Ovary (tissue), 9 donors: ENCODE results near the gene HRH2. TPM values are rescaled to one million over a fixed set of nuclear protein-coding genes. Genes with fewer than 3 reads are reported as not detected.
A peak's percentile ranks its signal among the peaks of the same experiment; 100 is the strongest.

Experiments used
- DNase-seq, 5 donors: peaks; one replicate each; pipeline ENCODE4 v3.0.0-alpha.2; 2019 to 2020
- H3K27ac ChIP-seq, 2 donors: fragments of 200-600 bp; one replicate each; pipeline versions ENCODE4 v1.5.1 to v1.8.0; 2019 to 2022
- H3K27me3 ChIP-seq: fragments of 200-600 bp; one replicate; pipeline ENCODE4 v1.8.0; 2022
- H3K36me3 ChIP-seq: fragments of 200-600 bp; sonication (generic); one replicate; pipeline ENCODE4 v1.5.1; 2019
- H3K4me1 ChIP-seq: one replicate; pipeline ENCODE4 v1.8.1; 2013; ENCODE audit warnings: mild to moderate bottlenecking, moderate library complexity; ENCODE audit not compliant: insufficient read depth
- H3K4me3 ChIP-seq: fragments of 200-600 bp; sonication (generic); one replicate; pipeline ENCODE4 v1.5.1; 2017
- H3K9me3 ChIP-seq, 2 donors: fragments of 200-600 bp in 1 of 2; sonication (generic) in 1 of 2; one replicate each; pipeline versions ENCODE4 v1.5.1 to v1.8.1; 2013 to 2019; ENCODE audit warnings: mild to moderate bottlenecking in 1 of 2, moderate library complexity in 1 of 2
- CTCF ChIP-seq, 3 donors: fragments of 450-650 bp in 2 of 3; fragments of 200-600 bp in 1 of 3; IDR thresholded peaks; one replicate each; pipeline versions ENCODE4 v1.5.1 to v1.8.0; 2016 to 2022; ENCODE audit warnings: antibody characterized with exemption in 3 of 3, mild to moderate bottlenecking in 1 of 3
- EP300 ChIP-seq: sonication (generic); formaldehyde crosslinking; IDR thresholded peaks from one replicate; pipeline ENCODE4 v1.6.1; 2017; ENCODE audit warnings: antibody characterized with exemption
- POLR2A ChIP-seq: fragments of 450-650 bp; IDR thresholded peaks from one replicate; pipeline ENCODE4 v1.6.1; 2017; ENCODE audit warnings: antibody characterized with exemption, mild to moderate bottlenecking, moderate library complexity
- WGBS, 3 donors: extraction: QIAGEN DNeasy Blood & Tissue Kit in 1 of 3; methylation state at CpG; one replicate each; pipeline versions ENCODE4 v1.1.5 to v1.1.7; 2013 to 2017; 5-methylcytosine and 5-hydroxymethylcytosine counted together
- intact Hi-C, 4 donors: fragments of 100-400 bp; cut with DNase I; formaldehyde crosslinking; loops; one replicate each; pipeline versions ENCODE4 v1.11.0 to v1.15.1; 2022 to 2023
- polyA plus RNA-seq, 2 donors: library from polyadenylated mRNA; stranded (reverse); fragments of 200-250 nt in 1 of 2; fragments of 350-450 nt in 1 of 2; fragmentation: Illumina TruSeq in 1 of 2; extraction: RNeasy Lipid Tissue Mini Kit (QIAGEN cat#74804) in 1 of 2; gene quantifications; one replicate each; pipeline ENCODE4 v1.2.3, GENCODE V29; 2013 to 2014
- total RNA-seq, 7 donors: library from RNA; depleted of rRNA in 2 of 7; stranded (reverse); fragments of >200 nt in 2 of 7; fragmentation: NEBNext Ultra II Directional in 3 of 7; extraction: Animal tissue kit (Norgen Biotek cat#: 25700) in 3 of 7; gene quantifications; one replicate each; pipeline versions ENCODE4 v1.1.0 to v1.2.4, GENCODE V29; 2016 to 2023
- donor health status: DM: no; HTN: no; CAD: no; lungs with moderate emphysema.
- donor health status: DM: no; HTN: no; CAD: no.
- donor health status: Bipolar disorder and iron deficiency.
- donor health status: DM: yes; HTN: yes; CAD: no.
- donor health status: DM: no; HTN: no; CAD: no.
- donor health status: DM: yes; HTN: yes; CAD: no.

Gene HRH2
- total and polyA plus RNA-seq, 9 donors: 0.23 to 3.3 (median 1.2) TPM

GRCh38 chr5:175696139-175696854, 38.4 kb downstream of the HRH2 start:
- no peak overlapping the region for H3K4me3 ChIP-seq
- no peak overlapping the region for H3K27ac ChIP-seq
- no peaks in the 10 kb centered on the region for H3K9me3 ChIP-seq
- 38 to 43% (median 42%) methylated on average over 16 of the region's 16 CpGs for WGBS, 3 donors
- H3K27me3 ChIP-seq: no peaks in the 10 kb centered on the region
- H3K36me3 ChIP-seq: no peaks in the 10 kb centered on the region
- TF ChIP-seq EP300 (no peak), POLR2A (no peak), CTCF (IDR thresholded peaks at IDR 0.05) (no peak)
- peak in 2 of 5 donors; percentile 23 to 39 for DNase-seq
- H3K4me1 ChIP-seq: no peaks in the 10 kb centered on the region
- intact Hi-C loops: no loop called here

- Histone ChIP-seq H3K27ac (no peak overlapping the region), H3K9me3 (no peaks in the 10 kb centered on the region), H3K27me3 (no peaks in the 10 kb centered on the region), H3K36me3 (no peaks in the 10 kb centered on the region), H3K4me3 (no peak overlapping the region), H3K4me1 (no peaks in the 10 kb centered on the region)
- TF ChIP-seq EP300 (no peak), CTCF (IDR thresholded peaks at IDR 0.05) (no peak), POLR2A (no peak)
- WGBS, 3 donors: 83 to 87% (median 83%) methylated on average over 14 of the region's 14 CpGs
- intact Hi-C loops: no loop called here
- DNase-seq: no peak
Measured at GRCh38 chr5:175696855-175697198, 39.0 kb downstream of the HRH2 start.

GRCh38 chr5:175697846-175698245, 40.0 kb downstream of the HRH2 start:
- Histone ChIP-seq H3K36me3 (no peaks in the 10 kb centered on the region), H3K9me3 (no peaks in the 10 kb centered on the region), H3K4me1 (no peaks in the 10 kb centered on the region), H3K27me3 (no peaks in the 10 kb centered on the region), H3K4me3 (no peak overlapping the region), H3K27ac (no peak overlapping the region)
- TF ChIP-seq EP300: no peak
- TF ChIP-seq POLR2A: no peak
- TF ChIP-seq CTCF (IDR thresholded peaks at IDR 0.05): no peak
- DNase-seq: no peak
- WGBS, 3 donors: 74 to 84% (median 79%) methylated on average over 7 of the region's 7 CpGs
- intact Hi-C loops: no loop called here

GRCh38 chr5:175698401-175699115, 40.7 kb downstream of the HRH2 start:
- Histone ChIP-seq H3K9me3 (no peaks in the 10 kb centered on the region), H3K27me3 (no peaks in the 10 kb centered on the region), H3K36me3 (no peaks in the 10 kb centered on the region), H3K27ac (no peak overlapping the region), H3K4me3 (no peak overlapping the region), H3K4me1 (no peaks in the 10 kb centered on the region)
- 70 to 76% (median 73%) methylated on average over 18 of the region's 18 CpGs for WGBS, 3 donors
- intact Hi-C loops: no loop called here
- DNase-seq: no peak
- TF ChIP-seq EP300: no peak
- no peak for TF ChIP-seq CTCF (IDR thresholded peaks at IDR 0.05)
- no peak for TF ChIP-seq POLR2A
